CD4-positive, alpha-beta memory T cell (primary cell): ENCODE results near the gene USP12. TPM values are rescaled to one million over a fixed set of nuclear protein-coding genes. Genes with fewer than 3 reads are reported as not detected.
"Not testable (repeated sequence)": the region's sequence is repeated elsewhere in the genome, so short reads cannot be mapped to it uniquely, and the experiment has no call there.

Source experiments
- CTCF ChIA-PET: fragments of 350-600 bp; sonication (Branson Sonifier 250); formaldehyde crosslinking; loops from one replicate; lab custom pipeline; 2021; ENCODE audit warnings: inconsistent platforms; ENCODE audit not compliant: partially characterized antibody; lab: Charles Lee
- POLR2A ChIA-PET: fragments of 350-600 bp; sonication (Branson Sonifier 250); formaldehyde crosslinking; loops from one replicate; lab custom pipeline; 2021; ENCODE audit not compliant: partially characterized antibody; lab: Charles Lee
- DNase-seq, 5 donors: peaks; one replicate each; pipeline versions ENCODE4 v3.0.0 to v3.0.0-alpha.2; 2020 to 2022; ENCODE audit warnings: mixed read lengths in 1 of 5
- H3K27ac ChIP-seq: one replicate; pipeline ENCODE4 v1.7.0; 2013; ENCODE audit warnings: low read depth, low read length
- H3K27me3 ChIP-seq: 2 replicates; pipeline ENCODE4 v1.7.0; 2013; ENCODE audit warnings: mild to moderate bottlenecking, low read length, moderate library complexity; ENCODE audit not compliant: insufficient read depth
- H3K36me3 ChIP-seq: 2 replicates; pipeline ENCODE4 v1.7.0; 2013; ENCODE audit warnings: mild to moderate bottlenecking, low read length, moderate library complexity; ENCODE audit not compliant: insufficient read depth
- H3K4me1 ChIP-seq: 2 replicates; pipeline ENCODE4 v1.7.0; 2013; ENCODE audit warnings: mild to moderate bottlenecking, low read length, moderate library complexity; ENCODE audit not compliant: insufficient read depth
- H3K4me3 ChIP-seq, 2 donors: one replicate each; pipeline ENCODE4 v1.7.0; 2013; ENCODE audit warnings: low read length in 2 of 2, mild to moderate bottlenecking in 1 of 2
- H3K9me3 ChIP-seq, 2 donors: one replicate each; pipeline ENCODE4 v1.7.0; 2013; ENCODE audit warnings: low read length in 2 of 2, control low read depth in 1 of 2; ENCODE audit not compliant: control insufficient read depth in 1 of 2
- H3K27ac Mint-ChIP-seq, 7 donors: one replicate each; pipeline ENCODE4 v1.8.0; 2020 to 2021; ENCODE audit warnings: mixed read lengths in 7 of 7, mild to moderate bottlenecking in 6 of 7, inconsistent platforms in 3 of 7, moderate library complexity in 3 of 7
- H3K27me3 Mint-ChIP-seq, 2 donors: one replicate each; pipeline ENCODE4 v1.8.0; 2020 to 2021; ENCODE audit warnings: mixed read lengths in 2 of 2
- H3K36me3 Mint-ChIP-seq, 2 donors: one replicate each; pipeline ENCODE4 v1.8.0; 2020 to 2021; ENCODE audit warnings: mixed read lengths in 2 of 2, inconsistent platforms in 1 of 2, mild to moderate bottlenecking in 1 of 2
- H3K4me1 Mint-ChIP-seq, 4 donors: one replicate each; pipeline ENCODE4 v1.8.0; 2020 to 2021; ENCODE audit warnings: mixed read lengths in 4 of 4, mild to moderate bottlenecking in 1 of 4
- H3K4me3 Mint-ChIP-seq, 8 donors: one replicate each; pipeline ENCODE4 v1.8.0; 2020 to 2021; ENCODE audit warnings: mixed read lengths in 8 of 8, mild to moderate bottlenecking in 7 of 8, moderate library complexity in 6 of 8, inconsistent platforms in 3 of 8
- H3K9me3 Mint-ChIP-seq, 8 donors: one replicate each; pipeline ENCODE4 v1.8.0; 2020 to 2021; ENCODE audit warnings: mixed read lengths in 8 of 8, mild to moderate bottlenecking in 5 of 8, inconsistent platforms in 3 of 8, moderate library complexity in 1 of 8
- intact Hi-C: fragments of 100-400 bp; cut with micrococcal nuclease; formaldehyde crosslinking; loops from one replicate; pipeline ENCODE4 v1.15.1; 2023
- polyA plus RNA-seq, 2 donors: library from polyadenylated mRNA; unstranded; fragments of 300-500 nt; fragmentation: Illumina TruSeq; gene quantifications; one replicate each; pipeline ENCODE4 v1.2.3, GENCODE V29; 2021
- total RNA-seq, 2 experiments: library from RNA; stranded (reverse); gene quantifications; one replicate each; pipeline ENCODE4 v1.2.3, GENCODE V29; 2021

The USP12 gene
- total and polyA plus RNA-seq, 4 experiments from 2014 or later = 16.1 to 26.0 (median 20.2) TPM

- Mint-ChIP-seq H3K36me3 (peaks cover 45 to 59% of the 10 kb centered on the region in 2 donors), H3K4me1 (peaks cover 0 to 7% (median 3%) of the 10 kb centered on the region in 4 donors), H3K4me3 (no peak overlapping the region), H3K27me3 (no peaks in the 10 kb centered on the region), H3K9me3 (no peaks in the 10 kb centered on the region), H3K27ac (peak overlapping the region in 2 of 7 donors; percentile 39 to 44)
- CTCF ChIA-PET = interaction anchor here (1.0 kb wide), 1 partner anchor 289 kb away, joined by 3 read pairs; no protein-coding TSS in a partner anchor
- intact Hi-C loops = no loop called here
- Histone ChIP-seq H3K4me1 (no peaks in the 10 kb centered on the region), H3K27me3 (no peaks in the 10 kb centered on the region), H3K27ac (no peak overlapping the region), H3K36me3 (peaks cover 5% of the 10 kb centered on the region), H3K4me3 (no peak overlapping the region), H3K9me3 (no peaks in the 10 kb centered on the region)
- POLR2A ChIA-PET = no interaction called here
- DNase-seq = no peak
Measured at GRCh38 chr13:27073186-27073585, 98.4 kb downstream of the USP12 start.

DNA sequence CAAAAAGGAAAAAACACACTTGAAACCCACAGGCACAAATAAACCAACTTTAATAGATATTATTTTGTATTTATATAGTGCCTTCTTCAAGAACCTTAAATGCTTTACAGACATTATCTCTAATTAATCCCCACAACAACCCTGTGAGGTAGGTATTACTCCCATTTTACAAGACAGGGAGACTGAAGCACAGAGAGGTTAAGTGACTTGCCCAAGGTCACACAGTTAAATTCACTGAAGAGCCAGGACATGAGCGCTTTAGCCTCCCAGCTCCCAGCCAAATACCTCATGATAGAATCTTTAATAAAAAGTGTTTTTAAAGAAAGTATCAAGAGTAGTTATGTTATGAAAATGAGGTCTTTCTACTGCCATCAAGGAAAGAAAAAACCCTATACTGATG, 105.5 kb downstream of the USP12 start:
- Mint-ChIP-seq H3K9me3 (peaks cover 0 to 20% (median 6%) of the 10 kb centered on the region in 8 donors), H3K27ac (peak overlapping the region in 1 of 7 donors; percentile 31), H3K36me3 (peaks cover 38 to 46% of the 10 kb centered on the region in 2 donors)
- H3K27me3 ChIP-seq, intact Hi-C loops, DNase-seq, H3K27ac ChIP-seq, H3K36me3 ChIP-seq, H3K4me1 ChIP-seq, POLR2A ChIA-PET, H3K27me3 Mint-ChIP-seq, H3K4me3 Mint-ChIP-seq, H3K4me1 Mint-ChIP-seq, CTCF ChIA-PET, H3K9me3 ChIP-seq, H3K4me3 ChIP-seq: not testable (repeated sequence)

DNA sequence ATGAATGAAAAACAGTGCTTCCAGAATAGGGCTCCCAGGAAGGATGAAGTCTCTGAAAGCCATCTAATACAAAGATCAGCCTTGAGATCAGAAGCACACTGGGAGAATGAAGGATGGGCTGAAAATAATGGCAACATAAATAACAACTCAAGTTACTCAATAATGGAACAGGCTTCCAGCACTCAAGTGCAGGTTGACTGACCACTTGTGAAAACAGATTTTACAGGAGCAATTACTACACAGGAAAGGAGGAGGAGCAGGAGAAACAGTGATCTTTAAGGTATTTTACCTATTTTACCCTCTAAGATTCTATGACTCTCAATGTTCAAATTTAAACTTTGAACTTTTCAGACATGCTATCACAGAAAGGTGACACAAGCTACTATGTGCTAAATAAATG, 106.0 kb downstream of the USP12 start:
- ChIA-PET CTCF (no interaction called here), POLR2A (no interaction called here)
- no peaks in the 10 kb centered on the region for H3K36me3 ChIP-seq
- H3K4me1 ChIP-seq = no peaks in the 10 kb centered on the region
- Mint-ChIP-seq H3K36me3 (peaks cover 38 to 43% of the 10 kb centered on the region in 2 donors), H3K4me1 (peaks cover 0 to 5% (median 2%) of the 10 kb centered on the region in 4 donors), H3K9me3 (peaks cover 0 to 20% (median 6%) of the 10 kb centered on the region in 8 donors), H3K27me3 (no peaks in the 10 kb centered on the region), H3K27ac (peak overlapping the region in 1 of 7 donors; percentile 69), H3K4me3 (no peak overlapping the region)
- peaks cover 0 to 3% of the 10 kb centered on the region in 2 donors for H3K9me3 ChIP-seq
- H3K27me3 ChIP-seq = no peaks in the 10 kb centered on the region
- intact Hi-C loops = no loop called here
- no peak overlapping the region for H3K4me3 ChIP-seq
- no peak overlapping the region for H3K27ac ChIP-seq
- no peak for DNase-seq

DNA sequence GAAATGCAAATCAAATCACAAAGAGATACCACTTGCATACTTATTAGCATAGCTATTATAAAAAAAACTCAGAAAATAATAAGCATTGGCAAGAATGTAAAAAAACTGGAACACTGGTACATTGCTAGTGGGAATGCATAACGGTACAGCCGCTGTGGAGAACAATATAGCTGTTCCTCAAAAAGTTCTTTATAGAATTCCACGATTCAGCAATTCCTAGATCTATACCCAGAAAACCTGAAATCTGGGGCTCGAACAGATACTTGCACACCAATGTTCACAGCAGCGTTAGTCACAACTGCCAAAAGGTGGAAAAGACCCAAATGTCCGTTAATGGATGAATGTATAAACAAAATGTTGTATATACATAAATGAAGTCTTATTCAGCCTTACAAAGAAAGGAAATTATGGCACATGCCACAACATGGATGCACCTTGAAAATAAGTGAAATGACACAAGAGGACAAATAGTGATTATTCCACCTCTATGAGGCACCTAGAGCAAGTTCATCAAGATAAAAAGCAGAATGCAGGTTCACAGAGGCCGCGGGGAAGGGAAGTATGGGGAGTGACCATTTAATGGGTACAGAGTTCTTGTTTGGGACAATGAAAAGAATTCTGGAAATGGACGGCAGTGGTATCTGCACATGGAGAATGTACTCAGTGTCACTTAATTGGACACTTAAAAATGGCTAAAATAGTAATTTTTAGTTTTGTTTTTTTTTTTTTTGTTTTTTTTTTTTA, 107.2 kb downstream of the USP12 start:
- H3K4me1 Mint-ChIP-seq = peaks cover 0 to 5% (median 2%) of the 10 kb centered on the region in 4 donors
- H3K27me3 ChIP-seq = no peaks in the 10 kb centered on the region
- DNase-seq = no peak
- H3K27ac ChIP-seq = no peak overlapping the region
- no peak overlapping the region for H3K4me3 ChIP-seq
- H3K4me1 ChIP-seq = no peaks in the 10 kb centered on the region
- peak overlapping the region in 2 of 7 donors; percentile 38 to 73 for H3K27ac Mint-ChIP-seq
- H3K36me3 ChIP-seq = no peaks in the 10 kb centered on the region
- peaks cover 0 to 3% of the 10 kb centered on the region in 2 donors for H3K9me3 ChIP-seq
- ChIA-PET CTCF (no interaction called here), POLR2A (no interaction called here)
- H3K9me3 Mint-ChIP-seq = peaks cover 0 to 20% (median 6%) of the 10 kb centered on the region in 8 donors
- intact Hi-C loops = no loop called here
- H3K4me3 Mint-ChIP-seq = no peak overlapping the region
- H3K27me3 Mint-ChIP-seq = no peaks in the 10 kb centered on the region
- H3K36me3 Mint-ChIP-seq = peaks cover 31 to 35% of the 10 kb centered on the region in 2 donors

GRCh38 chr13:27057817-27058216, 113.8 kb downstream of the USP12 start:
- Histone ChIP-seq H3K27ac (no peak overlapping the region), H3K9me3 (no peaks in the 10 kb centered on the region), H3K27me3 (no peaks in the 10 kb centered on the region), H3K4me3 (no peak overlapping the region), H3K4me1 (no peaks in the 10 kb centered on the region), H3K36me3 (no peaks in the 10 kb centered on the region)
- Mint-ChIP-seq H3K36me3 (no peaks in the 10 kb centered on the region), H3K9me3 (peaks cover 0 to 7% (median 0%) of the 10 kb centered on the region in 8 donors), H3K27me3 (no peaks in the 10 kb centered on the region), H3K27ac (no peak overlapping the region), H3K4me3 (no peak overlapping the region), H3K4me1 (peaks cover 12 to 17% (median 13%) of the 10 kb centered on the region in 4 donors)
- DNase-seq = no peak
- POLR2A ChIA-PET = no interaction called here
- intact Hi-C loops = no loop called here
- CTCF ChIA-PET = no interaction called here

GRCh38 chr13:27055526-27055925, 116.1 kb downstream of the USP12 start:
- intact Hi-C loops = no loop called here
- no peaks in the 10 kb centered on the region for H3K27me3 Mint-ChIP-seq

GRCh38 chr13:27054760-27055159, 116.9 kb downstream of the USP12 start:
- CTCF ChIA-PET = no interaction called here
- no peaks in the 10 kb centered on the region for H3K36me3 ChIP-seq
- H3K4me1 ChIP-seq = no peaks in the 10 kb centered on the region
- no peak overlapping the region for H3K4me3 ChIP-seq
- no peaks in the 10 kb centered on the region for H3K9me3 ChIP-seq
- intact Hi-C loops = no loop called here
- Mint-ChIP-seq H3K4me1 (peaks cover 12 to 17% (median 13%) of the 10 kb centered on the region in 4 donors), H3K36me3 (peaks cover 0 to 8% of the 10 kb centered on the region in 2 donors), H3K9me3 (peaks cover 0 to 7% (median 2%) of the 10 kb centered on the region in 8 donors), H3K27ac (peak overlapping the region in 1 of 7 donors; percentile 84), H3K4me3 (no peak overlapping the region), H3K27me3 (no peaks in the 10 kb centered on the region)
- no peak overlapping the region for H3K27ac ChIP-seq
- POLR2A ChIA-PET = no interaction called here
- no peaks in the 10 kb centered on the region for H3K27me3 ChIP-seq
- DNase-seq = no peak

More at GRCh38 chr13:27055526-27055925, 116.1 kb downstream of the USP12 start:
- DNase-seq = no peak
- POLR2A ChIA-PET = no interaction called here
- Mint-ChIP-seq H3K27ac (no peak overlapping the region), H3K4me1 (peaks cover 12 to 17% (median 13%) of the 10 kb centered on the region in 4 donors), H3K36me3 (peaks cover 0 to 3% of the 10 kb centered on the region in 2 donors), H3K4me3 (no peak overlapping the region), H3K9me3 (peaks cover 0 to 4% (median 2%) of the 10 kb centered on the region in 8 donors)
- Histone ChIP-seq H3K9me3 (no peaks in the 10 kb centered on the region), H3K4me1 (no peaks in the 10 kb centered on the region), H3K36me3 (no peaks in the 10 kb centered on the region), H3K27me3 (no peaks in the 10 kb centered on the region), H3K27ac (no peak overlapping the region), H3K4me3 (no peak overlapping the region)
- CTCF ChIA-PET = no interaction called here
